SKM-1 (cell line): ENCODE results near the gene ATP8A1.

Source experiments
- DNase-seq: peaks from one replicate; lab custom pipeline; 2025; ENCODE audit not compliant: unreplicated experiment; lab: John Stamatoyannopoulos, UW

Gene ATP8A1

GRCh38 chr4:42627885-42628646, 28.8 kb downstream of the ATP8A1 start:
- DNase-seq: no peak

DNA sequence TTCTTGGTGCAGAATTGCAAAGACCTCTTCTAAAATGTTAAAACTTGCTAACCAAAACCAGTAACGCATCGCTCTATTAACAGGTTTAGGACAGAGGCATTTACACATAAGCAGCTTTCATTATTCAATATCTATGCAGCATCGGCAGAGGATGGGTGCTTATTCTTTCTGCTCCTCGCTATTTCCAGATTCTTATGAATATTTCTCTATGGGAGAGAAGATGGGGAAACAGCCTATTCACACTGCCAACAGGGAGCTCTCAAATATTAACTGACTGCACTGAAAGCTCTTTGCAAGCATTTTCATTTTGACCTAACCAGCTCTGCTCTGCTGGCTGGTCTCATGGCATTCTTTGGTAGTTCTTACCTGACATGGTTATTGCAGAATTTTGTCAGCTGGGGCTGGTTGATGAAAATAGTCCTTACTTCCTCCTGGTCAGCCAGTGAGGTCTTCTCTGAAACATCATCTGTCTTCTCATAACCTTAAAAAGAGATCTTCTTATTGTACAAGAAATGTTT, 30.2 kb downstream of the ATP8A1 start:
- no peak for DNase-seq

DNA sequence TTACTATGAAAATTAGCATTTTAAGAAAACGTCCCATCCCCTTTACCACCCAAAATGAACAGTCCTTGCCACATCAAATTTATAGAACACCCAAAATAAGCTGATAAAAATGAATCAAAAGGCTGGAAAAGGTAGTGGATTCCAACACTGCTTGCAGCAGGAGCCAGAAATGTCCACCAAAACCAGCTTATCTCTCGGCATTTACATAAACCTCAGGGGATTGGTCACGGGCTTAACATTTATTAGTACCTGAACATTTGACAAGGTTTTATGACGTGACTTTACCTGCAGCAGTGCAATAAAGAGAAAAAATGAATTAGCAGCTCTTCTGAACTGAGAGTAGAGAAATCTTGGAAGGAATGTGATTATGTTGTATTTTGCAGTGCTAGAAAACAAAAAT, 31.6 kb downstream of the ATP8A1 start:
- no peak for DNase-seq

DNA sequence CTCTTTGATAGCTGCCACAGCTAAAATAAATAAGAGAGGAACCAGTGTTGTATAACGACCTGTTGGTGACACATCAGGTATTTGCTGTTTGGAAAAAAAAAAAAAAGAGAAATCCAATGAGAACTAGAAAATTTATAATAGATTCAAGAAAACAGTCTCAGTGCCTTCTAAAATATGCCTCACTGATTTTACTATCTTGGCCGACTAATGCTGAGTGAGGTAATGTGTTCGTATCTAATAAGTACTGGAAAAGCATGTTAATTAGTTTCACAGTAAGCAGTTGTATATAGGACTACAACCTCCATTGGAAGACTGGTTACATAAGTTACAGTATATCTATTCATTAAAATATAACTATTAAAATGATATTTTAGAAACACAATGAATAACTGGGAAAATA, 32.4 kb downstream of the ATP8A1 start:
- DNase-seq: no peak

DNA sequence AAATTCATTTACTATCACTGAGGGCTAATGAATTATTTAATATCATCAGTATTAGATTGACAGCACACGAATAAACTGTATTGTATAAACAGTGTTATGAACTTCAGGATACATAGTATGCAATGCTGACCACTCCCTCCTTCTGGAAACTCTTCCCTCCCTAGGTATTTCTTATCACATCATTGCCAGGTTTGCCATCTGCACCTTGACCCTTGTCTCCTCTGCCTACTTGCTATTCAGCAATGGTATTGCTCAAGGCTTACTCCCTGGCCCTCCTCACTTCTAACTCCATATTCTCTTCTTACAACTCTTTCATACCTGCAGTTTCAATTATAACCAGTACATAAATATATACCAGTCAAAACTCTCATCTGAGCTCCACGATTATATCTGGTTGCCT, 38.9 kb downstream of the ATP8A1 start:
- no peak for DNase-seq

DNA sequence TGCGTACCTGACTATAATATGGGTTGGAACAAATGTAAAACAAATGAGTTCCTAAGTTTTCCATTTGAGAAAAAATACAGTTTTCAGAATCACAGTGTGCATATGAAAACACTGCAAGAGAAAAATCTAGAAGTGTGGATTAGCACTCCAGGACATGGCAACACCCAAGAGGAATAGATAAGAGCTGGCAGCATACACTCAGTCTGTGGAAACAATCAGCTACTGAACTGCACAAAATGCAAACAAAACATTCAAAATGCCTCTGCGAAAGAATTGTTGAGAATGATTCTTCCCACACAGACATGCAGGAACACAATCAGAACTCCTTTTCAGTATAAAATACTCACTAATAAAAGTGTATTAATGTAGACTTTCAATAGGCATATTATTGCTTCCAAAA, 39.9 kb downstream of the ATP8A1 start:
- no peak for DNase-seq

- no peak for DNase-seq
These were observed 40.3 kb downstream of the ATP8A1 start for GRCh38 chr4:42616572-42616971.

- DNase-seq: no peak
These were observed 41.7 kb downstream of the ATP8A1 start for GRCh38 chr4:42615131-42615763.

DNA sequence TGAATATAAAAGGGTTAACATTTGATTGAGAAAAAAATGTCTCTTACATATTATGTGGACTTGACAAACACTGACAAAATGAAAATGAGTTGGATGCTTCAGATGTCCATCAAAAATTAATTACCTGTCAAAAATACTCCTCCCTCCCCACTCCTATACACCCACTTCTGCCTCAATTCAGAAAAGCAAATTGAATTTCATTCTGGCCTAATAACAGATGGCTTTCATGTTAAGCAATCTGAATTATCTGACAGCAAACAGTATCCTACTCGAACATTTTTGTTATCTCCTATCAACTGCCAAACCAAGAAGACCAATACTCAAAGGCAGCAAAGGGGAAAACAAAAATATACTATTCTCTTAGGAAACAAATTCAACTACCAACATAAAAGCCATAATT, 44.0 kb downstream of the ATP8A1 start:
- no peak for DNase-seq

- no peak for DNase-seq
These were observed 46.0 kb downstream of the ATP8A1 start for GRCh38 chr4:42610941-42611340.

GRCh38 chr4:42609051-42609450, 47.9 kb downstream of the ATP8A1 start:
- DNase-seq: no peak

GRCh38 chr4:42608551-42608950, 48.4 kb downstream of the ATP8A1 start:
- DNase-seq: no peak

GRCh38 chr4:42607011-42607726, 49.7 kb downstream of the ATP8A1 start:
- no peak for DNase-seq

GRCh38 chr4:42605264-42605663, 51.6 kb downstream of the ATP8A1 start:
- no peak for DNase-seq

DNA sequence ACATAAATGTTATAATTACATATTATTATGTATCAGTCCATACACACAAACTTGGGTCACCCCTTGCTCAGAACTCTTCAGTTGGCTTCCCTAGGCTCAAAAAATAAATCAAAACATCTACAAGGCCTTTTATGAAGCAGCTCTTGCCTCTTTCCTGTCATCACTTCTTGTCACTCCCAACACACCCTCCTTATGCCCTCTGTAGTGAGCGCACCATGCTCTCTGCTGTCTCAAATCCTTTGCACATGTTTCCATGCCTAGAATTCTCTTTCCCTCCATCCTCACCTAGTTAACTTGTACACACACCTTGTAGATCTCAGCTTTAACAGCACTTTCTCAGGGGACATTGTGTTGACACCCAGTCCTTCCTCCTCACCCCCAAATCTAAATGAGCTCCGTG, 53.0 kb downstream of the ATP8A1 start:
- no peak for DNase-seq

DNA sequence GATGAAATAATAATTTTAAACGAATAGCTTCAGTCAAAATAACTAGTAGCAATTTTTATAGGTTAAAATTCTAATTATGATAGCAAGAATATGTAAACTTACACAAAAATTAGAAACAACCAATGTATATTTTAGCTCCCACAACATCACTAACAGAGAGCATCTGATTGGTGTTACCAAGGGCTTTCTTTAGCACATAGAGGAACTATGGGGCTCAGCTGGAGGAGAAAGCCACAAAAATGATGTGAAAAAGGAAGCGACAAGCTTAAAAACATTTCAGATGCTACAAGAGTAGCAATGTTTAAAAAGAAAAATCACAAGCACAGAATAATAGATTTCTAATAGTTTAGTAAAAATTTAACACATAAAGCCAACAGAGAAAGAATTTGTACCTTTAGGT, 56.3 kb downstream of the ATP8A1 start:
- DNase-seq: no peak

DNA sequence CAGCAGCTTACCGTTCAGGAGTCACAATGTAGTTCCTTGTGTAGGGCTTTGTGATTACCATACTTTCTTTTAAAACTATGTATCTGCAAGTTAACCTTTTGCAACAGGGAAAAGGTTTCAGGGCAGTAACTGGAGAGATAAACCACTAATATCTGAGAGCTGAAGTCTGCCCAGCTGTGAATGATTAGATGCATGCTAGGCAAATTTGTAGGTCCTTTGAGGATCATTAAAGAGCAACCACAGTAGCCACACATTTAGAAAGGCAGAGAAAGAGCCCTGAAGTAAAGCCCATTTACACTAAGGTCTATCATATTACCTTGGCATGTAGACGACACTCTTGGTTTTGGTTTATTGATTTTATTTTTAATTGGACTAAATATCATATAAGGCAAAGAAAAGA, 60.0 kb downstream of the ATP8A1 start:
- DNase-seq: no peak

DNA sequence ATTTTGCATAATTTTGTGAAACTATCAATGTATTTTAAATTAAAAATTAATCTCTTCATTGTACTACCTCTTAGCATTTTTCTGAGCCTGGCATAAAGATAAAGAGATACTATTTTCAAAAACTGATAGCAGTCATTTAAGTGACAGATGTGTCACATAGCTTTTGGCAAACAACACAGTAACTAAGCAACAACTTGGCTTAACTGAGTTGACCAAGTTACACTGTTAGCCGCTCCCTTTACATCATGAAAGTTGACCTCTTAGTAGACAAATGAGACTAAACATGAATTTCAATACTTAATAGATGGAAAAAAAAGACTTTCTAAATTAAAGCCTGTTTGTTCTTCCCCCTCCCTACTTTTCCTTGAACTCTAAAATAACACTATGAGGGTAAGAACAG, 62.0 kb downstream of the ATP8A1 start:
- no peak for DNase-seq

DNA sequence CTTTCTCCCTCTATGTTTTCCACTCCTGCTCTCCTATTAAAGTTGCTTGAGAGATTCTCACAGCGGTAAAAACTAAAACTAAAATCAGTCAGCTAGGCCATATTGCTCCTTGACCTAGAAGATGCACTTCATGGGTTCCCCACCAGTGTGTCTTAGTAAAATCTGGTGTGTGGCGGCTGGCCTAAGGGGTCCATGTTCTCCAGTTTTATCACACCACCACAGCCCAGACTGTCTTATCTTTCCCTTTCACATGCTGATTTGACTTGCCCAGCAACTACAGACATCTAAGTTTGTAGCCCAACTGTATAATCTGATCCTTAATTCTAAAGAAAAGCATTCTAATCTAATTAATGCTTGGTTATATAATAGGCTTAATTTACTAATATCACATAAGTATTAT, 68.0 kb downstream of the ATP8A1 start:
- no peak for DNase-seq

DNA sequence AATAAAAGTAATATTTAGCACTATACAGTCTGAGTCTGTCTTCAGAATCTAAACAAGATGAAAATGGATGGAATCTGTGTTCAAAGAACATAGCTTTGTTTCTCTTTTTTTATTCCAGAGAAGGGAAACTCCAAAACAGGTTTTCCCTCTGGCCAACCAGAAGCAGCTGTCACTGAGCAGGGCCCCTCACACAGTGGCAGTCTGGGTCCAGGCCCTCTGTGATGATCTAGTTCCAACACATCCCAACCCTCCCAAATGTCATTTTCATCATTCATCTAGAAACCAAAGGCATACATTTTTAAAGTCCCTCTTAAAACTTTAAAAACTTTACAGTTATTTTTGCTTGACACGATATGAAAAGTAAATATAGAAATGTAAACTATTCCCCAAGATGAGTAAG, 70.1 kb downstream of the ATP8A1 start:
- no peak for DNase-seq

GRCh38 chr4:42579903-42580302, 77.0 kb downstream of the ATP8A1 start:
- no peak for DNase-seq

- DNase-seq: no peak
These were observed 78.7 kb downstream of the ATP8A1 start for GRCh38 chr4:42578187-42578586.
